HepG2 (cell line): ENCODE measurements around the gene ACSL4. TPM values are rescaled to one million over a fixed set of nuclear protein-coding genes. Genes with fewer than 3 reads are reported as not detected.
A peak's percentile ranks its signal among the peaks of the same experiment; 100 is the strongest.

ENCODE experiments used
- ATAC-seq: fragments of 200-7000 bp; cut with Tn5 transposase; 3 replicates; pipeline ENCODE4 v1.9.1; 2020; ENCODE audit warnings: mild to moderate bottlenecking, moderate library complexity
- BruUV-seq: library from RNA; stranded (reverse); fragments of 400-500 nt; replicated peaks from 2 replicates; lab custom pipeline; 2021; lab: Mats Ljungman, UMichigan
- CTCF ChIA-PET: fragments of 300-600 bp; formaldehyde crosslinking; extraction: SDS; loops from one replicate; lab custom pipeline; 2021; ENCODE audit warnings: low total read pairs, inconsistent platforms, low intra/inter-chr PET ratio; lab: Yijun Ruan, JAX
- POLR2A ChIA-PET: fragments of 350-600 bp; sonication (Branson Sonifier 250); formaldehyde crosslinking; loops from one replicate; lab custom pipeline; 2020; ENCODE audit warnings: antibody characterized with exemption, inconsistent platforms; lab: Yijun Ruan, JAX
- DNase-seq: peaks from one replicate; pipeline ENCODE4 v3.0.0-alpha.2; 2015; ENCODE audit warnings: low spot score
- FAIRE-seq: peaks from 3 replicates; lab custom pipeline; 2011; peaks lifted over from hg19 to GRCh38; lab: Jason Lieb, UNC
- H2AFZ ChIP-seq: one replicate; pipeline ENCODE4 v1.6.1; 2011; ENCODE audit warnings: low read length, inconsistent platforms
- H3K27ac ChIP-seq: fragments of 300-600 bp; 3 replicates; pipeline ENCODE4 v1.8.0; 2011; ENCODE audit warnings: mixed run types, mild to moderate bottlenecking, mixed read lengths, low read length, inconsistent platforms; ENCODE audit not compliant: insufficient read depth; ENCODE audit errors: extremely low read length
- H3K27me3 ChIP-seq, 2 experiments: fragments of 200-600 bp in 1 of 2; 2 replicates in 1 of 2; 3 replicates in 1 of 2; pipeline versions ENCODE4 v1.6.0 to v1.8.0; 2011; ENCODE audit warnings: low read length in 2 of 2, mild to moderate bottlenecking in 2 of 2, moderate library complexity in 2 of 2, inconsistent platforms in 1 of 2; ENCODE audit not compliant: insufficient read depth in 2 of 2, control insufficient read depth in 1 of 2
- H3K36me3 ChIP-seq, 2 experiments: fragments of 200-600 bp in 1 of 2; replicated peaks in 1 of 2; 2 replicates in 1 of 2; 3 replicates in 1 of 2; pipeline versions ENCODE4 v1.5.1 to v1.8.0; 2011; ENCODE audit warnings: low read length in 2 of 2, inconsistent platforms in 1 of 2; ENCODE audit not compliant: insufficient read depth in 2 of 2, control insufficient read depth in 1 of 2
- H3K4me1 ChIP-seq: 2 replicates; pipeline ENCODE4 v1.5.1; 2012; ENCODE audit warnings: low read length, inconsistent platforms; ENCODE audit not compliant: insufficient read depth
- H3K4me2 ChIP-seq: 2 replicates; pipeline ENCODE4 v1.6.0; 2011; ENCODE audit warnings: low read depth, low read length, inconsistent platforms
- H3K4me3 ChIP-seq, 3 experiments: fragments of 200-600 bp in 1 of 3; sonication (generic), shearing (Covaris generic) in 1 of 3; replicated peaks in 1 of 3; 2 replicates each; pipeline ENCODE4 v1.5.1; 2011 to 2016; ENCODE audit warnings: low read length in 3 of 3, inconsistent platforms in 2 of 3, low read depth in 2 of 3, mild to moderate bottlenecking in 2 of 3, control low read depth in 1 of 3, mixed read lengths in 1 of 3; ENCODE audit not compliant: insufficient read depth in 1 of 3
- H3K79me2 ChIP-seq: one replicate; pipeline ENCODE4 v1.6.1; 2011; ENCODE audit warnings: low read length, inconsistent platforms; ENCODE audit not compliant: insufficient read depth
- H3K9ac ChIP-seq: 2 replicates; pipeline ENCODE4 v1.6.0; 2011; ENCODE audit warnings: mild to moderate bottlenecking, low read depth, low read length, inconsistent platforms; ENCODE audit not compliant: insufficient read depth
- H3K9me3 ChIP-seq: 2 replicates; pipeline ENCODE4 v1.5.1; 2012; ENCODE audit warnings: mild to moderate bottlenecking, low read length
- H4K20me1 ChIP-seq: 2 replicates; pipeline ENCODE4 v1.6.0; 2011; ENCODE audit warnings: inconsistent platforms, mild to moderate bottlenecking, low read length, moderate library complexity; ENCODE audit not compliant: insufficient read depth
- EED ChIP-seq: sonication (generic); formaldehyde crosslinking; IDR thresholded peaks from 2 replicates; pipeline ENCODE4 v1.5.0; 2020; ENCODE audit warnings: mild to moderate bottlenecking, missing genetic modification reagents
- NR3C1 ChIP-seq: sonication (generic); formaldehyde crosslinking; IDR thresholded peaks from 2 replicates; pipeline ENCODE4 v1.4.0; 2020; ENCODE audit warnings: missing genetic modification reagents
- SNRNP70 ChIP-seq: fragments of 200-400 bp; formaldehyde crosslinking; IDR thresholded peaks from 2 replicates; pipeline ENCODE4 v1.6.1; 2017; ENCODE audit warnings: mild to moderate bottlenecking, low read depth, low read length, moderate library complexity
- SP5 ChIP-seq: IDR thresholded peaks from 2 replicates; pipeline ENCODE4 v1.6.1; 2016; ENCODE audit warnings: low read depth, borderline replicate concordance
- ZNF121 ChIP-seq: sonication (generic); formaldehyde crosslinking; IDR thresholded peaks from 2 replicates; pipeline ENCODE4 v1.5.0; 2020; ENCODE audit warnings: mild to moderate bottlenecking, missing genetic modification reagents
- ZSCAN20 ChIP-seq: sonication (generic); formaldehyde crosslinking; IDR thresholded peaks from 2 replicates; pipeline ENCODE4 v1.4.0; 2020; ENCODE audit warnings: missing genetic modification reagents, mild to moderate bottlenecking, borderline replicate concordance
- in situ Hi-C: cut with HindIII; loops from 2 replicates; pipeline ENCODE4 v1.10.0; 2017; ENCODE audit warnings: low pct_unique_long_range_greater_than_20kb; ENCODE audit not compliant: extremely low pct_ligation_motif_present
- intact Hi-C: fragments of 100-400 bp; cut with micrococcal nuclease; formaldehyde crosslinking; loops from one replicate; pipeline ENCODE4 v1.10.0; 2022; ENCODE audit not compliant: unreplicated experiment
- polyA plus RNA-seq, 8 experiments: library from polyadenylated mRNA; depleted of rRNA in 3 of 8; stranded (reverse) in 7 of 8; unstranded in 1 of 8; fragments of >200 nt; fragmentation: Illumina TruSeq in 4 of 8; extraction: Trizol in 4 of 8; gene quantifications; 2 replicates each; pipeline versions ENCODE4 v1.2.1 to v1.2.3, GENCODE V29; 2011 to 2016; ENCODE audit warnings: low read depth in 4 of 8, missing spikeins in 1 of 8, mixed read lengths in 1 of 8; ENCODE audit not compliant: insufficient read depth in 1 of 8
- total RNA-seq, 5 experiments: library from RNA; depleted of rRNA; stranded (reverse); fragments of >200 nt; fragmentation: Illumina TruSeq; extraction: Trizol; gene quantifications; 2 replicates each; pipeline ENCODE4 v1.2.3, GENCODE V29; 2016; ENCODE audit warnings: low read depth in 1 of 5
- TF ChIP-seq, protein P1 (sequence below): sonication (generic); formaldehyde crosslinking; IDR thresholded peaks from 2 replicates; pipeline ENCODE4 v1.4.0; 2020; ENCODE audit warnings: missing genetic modification reagents
- TF ChIP-seq, protein P2 (sequence below): sonication (generic); formaldehyde crosslinking; IDR thresholded peaks from 2 replicates; pipeline ENCODE4 v1.5.0; 2020; ENCODE audit warnings: missing genetic modification reagents

Gene ACSL4
- total and polyA plus RNA-seq, 2 of the 13 experiments (the other 11 are each of a cell fraction or from before 2014, with no cell fraction given): 207 to 316 TPM

DNA sequence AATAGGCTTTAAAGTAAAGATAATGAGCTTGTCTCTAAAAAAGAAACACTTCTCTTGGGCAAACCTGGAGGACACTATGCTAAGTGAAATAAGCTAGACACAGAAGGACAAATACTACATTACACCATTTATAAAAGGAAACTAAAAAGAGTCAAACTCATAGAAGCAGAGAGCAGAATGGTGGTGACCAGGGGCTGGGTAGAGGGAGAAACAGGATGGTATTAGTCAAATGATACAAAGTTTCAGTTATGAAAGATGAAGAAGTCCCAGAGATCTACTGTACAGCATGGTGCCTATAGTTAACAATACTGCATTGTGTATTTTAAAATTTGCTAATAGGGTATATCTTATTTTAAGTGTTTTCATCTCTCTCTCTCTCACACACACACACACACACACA is 28.5 kb downstream of the ACSL4 start:
- FAIRE-seq: no peak
- POLR2A ChIA-PET: no interaction called here

More for the DNA sequence above, 28.5 kb downstream of the ACSL4 start:
- in situ Hi-C loops: no loop called here
- Histone ChIP-seq H3K27ac (no peak overlapping the region), H3K9me3 (no peaks in the 10 kb centered on the region), H3K4me3 (no peak overlapping the region), H3K4me2 (no peak overlapping the region), H4K20me1 (peaks cover 92% of the 10 kb centered on the region), H3K4me1 (peaks cover 74% of the 10 kb centered on the region), H3K36me3 (peaks cover 0 to 6% of the 10 kb centered on the region in 2 experiments; a peak in 1 of 5 replicates), H3K27me3 (no peaks in the 10 kb centered on the region), H3K9ac (no peak overlapping the region), H2AFZ (no peak overlapping the region), H3K79me2 (peaks cover 85% of the 10 kb centered on the region)
- ATAC-seq (no peak), DNase-seq (no peak)
- TSS peak; percentile 10 for BruUV-seq
- CTCF ChIA-PET: no interaction called here
- intact Hi-C loops: no loop called here
- TF ChIP-seq NR3C1 (CRISPR knock-in tag) (no peak), SNRNP70 (no peak), SP5 (CRISPR knock-in tag) (no peak), ZSCAN20 (CRISPR knock-in tag) (no peak), EED (CRISPR knock-in tag) (no peak), ZNF121 (no peak)
- TF ChIP-seq, protein P1, sequence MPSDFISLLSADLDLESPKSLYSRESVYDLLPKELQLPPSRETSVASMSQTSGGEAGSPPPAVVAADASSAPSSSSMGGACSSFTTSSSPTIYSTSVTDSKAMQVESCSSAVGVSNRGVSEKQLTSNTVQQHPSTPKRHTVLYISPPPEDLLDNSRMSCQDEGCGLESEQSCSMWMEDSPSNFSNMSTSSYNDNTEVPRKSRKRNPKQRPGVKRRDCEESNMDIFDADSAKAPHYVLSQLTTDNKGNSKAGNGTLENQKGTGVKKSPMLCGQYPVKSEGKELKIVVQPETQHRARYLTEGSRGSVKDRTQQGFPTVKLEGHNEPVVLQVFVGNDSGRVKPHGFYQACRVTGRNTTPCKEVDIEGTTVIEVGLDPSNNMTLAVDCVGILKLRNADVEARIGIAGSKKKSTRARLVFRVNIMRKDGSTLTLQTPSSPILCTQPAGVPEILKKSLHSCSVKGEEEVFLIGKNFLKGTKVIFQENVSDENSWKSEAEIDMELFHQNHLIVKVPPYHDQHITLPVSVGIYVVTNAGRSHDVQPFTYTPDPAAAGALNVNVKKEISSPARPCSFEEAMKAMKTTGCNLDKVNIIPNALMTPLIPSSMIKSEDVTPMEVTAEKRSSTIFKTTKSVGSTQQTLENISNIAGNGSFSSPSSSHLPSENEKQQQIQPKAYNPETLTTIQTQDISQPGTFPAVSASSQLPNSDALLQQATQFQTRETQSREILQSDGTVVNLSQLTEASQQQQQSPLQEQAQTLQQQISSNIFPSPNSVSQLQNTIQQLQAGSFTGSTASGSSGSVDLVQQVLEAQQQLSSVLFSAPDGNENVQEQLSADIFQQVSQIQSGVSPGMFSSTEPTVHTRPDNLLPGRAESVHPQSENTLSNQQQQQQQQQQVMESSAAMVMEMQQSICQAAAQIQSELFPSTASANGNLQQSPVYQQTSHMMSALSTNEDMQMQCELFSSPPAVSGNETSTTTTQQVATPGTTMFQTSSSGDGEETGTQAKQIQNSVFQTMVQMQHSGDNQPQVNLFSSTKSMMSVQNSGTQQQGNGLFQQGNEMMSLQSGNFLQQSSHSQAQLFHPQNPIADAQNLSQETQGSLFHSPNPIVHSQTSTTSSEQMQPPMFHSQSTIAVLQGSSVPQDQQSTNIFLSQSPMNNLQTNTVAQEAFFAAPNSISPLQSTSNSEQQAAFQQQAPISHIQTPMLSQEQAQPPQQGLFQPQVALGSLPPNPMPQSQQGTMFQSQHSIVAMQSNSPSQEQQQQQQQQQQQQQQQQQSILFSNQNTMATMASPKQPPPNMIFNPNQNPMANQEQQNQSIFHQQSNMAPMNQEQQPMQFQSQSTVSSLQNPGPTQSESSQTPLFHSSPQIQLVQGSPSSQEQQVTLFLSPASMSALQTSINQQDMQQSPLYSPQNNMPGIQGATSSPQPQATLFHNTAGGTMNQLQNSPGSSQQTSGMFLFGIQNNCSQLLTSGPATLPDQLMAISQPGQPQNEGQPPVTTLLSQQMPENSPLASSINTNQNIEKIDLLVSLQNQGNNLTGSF (CRISPR knock-in tag): no peak
- TF ChIP-seq, protein P2, sequence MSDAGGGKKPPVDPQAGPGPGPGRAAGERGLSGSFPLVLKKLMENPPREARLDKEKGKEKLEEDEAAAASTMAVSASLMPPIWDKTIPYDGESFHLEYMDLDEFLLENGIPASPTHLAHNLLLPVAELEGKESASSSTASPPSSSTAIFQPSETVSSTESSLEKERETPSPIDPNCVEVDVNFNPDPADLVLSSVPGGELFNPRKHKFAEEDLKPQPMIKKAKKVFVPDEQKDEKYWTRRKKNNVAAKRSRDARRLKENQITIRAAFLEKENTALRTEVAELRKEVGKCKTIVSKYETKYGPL (CRISPR knock-in tag): no peak
